WTC11 (cell line): ENCODE results near the gene POMT1. TPM values are rescaled to one million over a fixed set of nuclear protein-coding genes. Genes with fewer than 3 reads are reported as not detected.

Source experiments
- ATAC-seq: fragments of 200-7000 bp; cut with Tn5 transposase; 2 replicates; pipeline ENCODE4 v1.10.0; 2021; ENCODE audit warnings: mild to moderate bottlenecking, moderate library complexity
- CTCF ChIA-PET: fragments of 300-600 bp; sonication (Branson Sonifier 250); formaldehyde crosslinking; loops from one replicate; lab custom pipeline; 2021; ENCODE audit warnings: antibody characterized with exemption; lab: Charles Lee
- POLR2A ChIA-PET: fragments of 350-600 bp; sonication (Branson Sonifier 250); formaldehyde crosslinking; loops from one replicate; lab custom pipeline; 2021; ENCODE audit warnings: antibody characterized with exemption; lab: Charles Lee
- DNase-seq: peaks from one replicate; pipeline ENCODE4 v3.0.0; 2021; ENCODE audit warnings: low spot score
- H3K27ac Mint-ChIP-seq: 2 replicates; pipeline ENCODE4 v1.8.0; 2021; ENCODE audit warnings: mixed read lengths
- H3K27me3 Mint-ChIP-seq: 2 replicates; pipeline ENCODE4 v1.8.0; 2021; ENCODE audit warnings: low read depth, mild to moderate bottlenecking, moderate library complexity, mixed read lengths
- H3K36me3 Mint-ChIP-seq: 2 replicates; pipeline ENCODE4 v1.8.0; 2021; ENCODE audit warnings: mixed read lengths
- H3K4me1 Mint-ChIP-seq: 2 replicates; pipeline ENCODE4 v1.8.0; 2022; ENCODE audit warnings: mixed read lengths
- H3K4me3 Mint-ChIP-seq: 2 replicates; pipeline ENCODE4 v1.8.0; 2021; ENCODE audit warnings: mild to moderate bottlenecking, moderate library complexity, mixed read lengths
- H3K9me3 Mint-ChIP-seq: 2 replicates; pipeline ENCODE4 v1.8.0; 2021; ENCODE audit warnings: mixed read lengths
- ATF1 ChIP-seq: sonication (generic); formaldehyde crosslinking; IDR thresholded peaks from 2 replicates; pipeline ENCODE4 v1.8.1; 2023; ENCODE audit warnings: mild to moderate bottlenecking, moderate library complexity, missing genetic modification reagents
- E2F1 ChIP-seq: sonication (generic); formaldehyde crosslinking; IDR thresholded peaks from 2 replicates; pipeline ENCODE4 v1.8.0; 2022; ENCODE audit warnings: mild to moderate bottlenecking, missing genetic modification reagents
- FOXK1 ChIP-seq: sonication (generic); formaldehyde crosslinking; IDR thresholded peaks from 2 replicates; pipeline ENCODE4 v1.8.0; 2022; ENCODE audit warnings: mild to moderate bottlenecking, moderate library complexity, missing genetic modification reagents
- GTF2I ChIP-seq: fragments of 250-450 bp; sonication (Bioruptor Pico); conservative IDR thresholded peaks from 2 replicates; pipeline ENCODE4 v1.4.0; 2021; ENCODE audit warnings: mild to moderate bottlenecking
- JAZF1 ChIP-seq: fragments of 250-450 bp; sonication (Bioruptor Pico); IDR thresholded peaks from 2 replicates; pipeline ENCODE4 v1.9.0; 2021; ENCODE audit warnings: moderate library complexity, mild to moderate bottlenecking, inconsistent platforms
- MYBL2 ChIP-seq: sonication (generic); formaldehyde crosslinking; IDR thresholded peaks from 2 replicates; pipeline ENCODE4 v1.8.1; 2023; ENCODE audit warnings: mild to moderate bottlenecking, moderate library complexity, missing genetic modification reagents
- NFE2L1 ChIP-seq: sonication (generic); formaldehyde crosslinking; IDR thresholded peaks from 2 replicates; pipeline ENCODE4 v1.8.1; 2023; ENCODE audit warnings: missing genetic modification reagents
- NR3C1 ChIP-seq: sonication (generic); formaldehyde crosslinking; conservative IDR thresholded peaks from 2 replicates; pipeline ENCODE4 v1.8.1; 2023; ENCODE audit warnings: low read depth, mild to moderate bottlenecking, missing genetic modification reagents
- RORB ChIP-seq: fragments of 250-450 bp; sonication (Bioruptor Pico); IDR thresholded peaks from 2 replicates; pipeline ENCODE4 v1.9.0; 2021; ENCODE audit warnings: mild to moderate bottlenecking
- SMAD3 ChIP-seq: sonication (generic); formaldehyde crosslinking; IDR thresholded peaks from 2 replicates; pipeline ENCODE4 v1.8.0; 2022; ENCODE audit warnings: missing genetic modification reagents, mild to moderate bottlenecking, borderline replicate concordance
- USF1 ChIP-seq: sonication (generic); formaldehyde crosslinking; IDR thresholded peaks from 2 replicates; pipeline ENCODE4 v1.8.0; 2022; ENCODE audit warnings: mild to moderate bottlenecking, missing genetic modification reagents
- ZNF671 ChIP-seq: fragments of 250-450 bp; sonication (Bioruptor Pico); IDR thresholded peaks from 2 replicates; pipeline ENCODE4 v1.8.0; 2021; ENCODE audit warnings: mild to moderate bottlenecking
- total RNA-seq: library from RNA; stranded (reverse); gene quantifications from 3 replicates; pipeline ENCODE4 v1.2.3, GENCODE V29; 2021
- TF ChIP-seq, protein P1 (sequence below): sonication (generic); formaldehyde crosslinking; IDR thresholded peaks from 2 replicates; pipeline ENCODE4 v1.8.0; 2022; ENCODE audit warnings: mild to moderate bottlenecking, missing genetic modification reagents
- TF ChIP-seq, protein P2 (sequence below): sonication (generic); formaldehyde crosslinking; IDR thresholded peaks from 2 replicates; pipeline ENCODE4 v1.8.1; 2022; ENCODE audit warnings: missing genetic modification reagents, borderline replicate concordance

Gene POMT1
- total RNA-seq, 1 experiment from 2014 or later = 36.2 TPM

DNA sequence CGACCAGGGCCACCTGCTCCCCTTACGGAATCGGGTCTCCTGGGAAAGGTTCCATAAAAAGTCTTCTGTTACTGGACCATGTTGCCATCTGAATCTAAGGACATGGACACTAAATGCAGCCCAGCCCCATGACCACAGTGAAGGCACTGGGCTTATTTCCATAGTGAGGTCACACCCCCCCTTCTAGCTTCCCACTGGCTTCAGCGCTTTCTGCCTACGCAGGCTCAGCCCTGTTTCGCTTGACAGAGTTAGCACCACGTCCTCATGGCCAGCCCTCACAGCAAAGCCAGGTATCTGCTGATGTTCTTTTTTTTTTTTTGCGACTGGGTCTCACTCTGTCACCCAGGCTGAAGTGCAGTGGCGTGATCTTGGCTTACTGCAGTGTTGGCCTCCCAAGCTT lies 14.2 kb downstream of the POMT1 start (continued):
- no peak for TF ChIP-seq SMAD3
- TF ChIP-seq E2F1 (CRISPR knock-in tag) = no peak
- TF ChIP-seq, all 79 proteins: peak for 0

DNA sequence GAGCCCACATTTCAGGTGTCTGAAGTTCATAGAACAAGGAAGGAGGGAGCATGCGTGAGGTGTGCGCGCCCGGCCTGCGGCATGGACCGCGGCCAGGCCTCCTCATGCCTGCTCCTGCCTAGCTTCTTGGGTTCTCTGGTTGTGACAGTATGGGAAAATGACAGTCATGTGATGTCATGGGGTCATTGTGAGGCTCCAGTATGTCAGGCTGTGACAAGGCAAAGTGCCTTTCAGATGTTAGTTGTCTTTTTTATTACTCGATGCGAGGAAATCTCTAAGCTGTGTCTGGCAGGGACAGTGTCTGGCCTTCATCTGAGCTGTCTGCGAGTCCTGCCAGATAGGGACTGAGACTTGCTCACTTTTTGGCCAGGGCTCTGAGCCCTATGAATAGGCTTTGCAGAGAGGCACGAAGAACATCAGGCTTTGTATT lies 15.1 kb downstream of the POMT1 start:
- Mint-ChIP-seq H3K27me3 (no peaks in the 10 kb centered on the region), H3K9me3 (no peaks in the 10 kb centered on the region), H3K36me3 (peaks cover 47% of the 10 kb centered on the region), H3K4me3 (no peak overlapping the region), H3K4me1 (no peaks in the 10 kb centered on the region), H3K27ac (no peak overlapping the region)
- DNase-seq (no peak), ATAC-seq (no peak)
- TF ChIP-seq JAZF1 (CRISPR knock-in tag) (no peak), NR3C1 (CRISPR knock-in tag) (no peak), NFE2L1 (CRISPR knock-in tag) (no peak)
- ChIA-PET POLR2A (no interaction called here), CTCF (no interaction called here)

GRCh38 chr9:131518553-131518952 lies 15.8 kb downstream of the POMT1 start:
- ATAC-seq (no peak), DNase-seq (no peak)
- ChIA-PET CTCF (no interaction called here), POLR2A (no interaction called here)
- Mint-ChIP-seq H3K4me1 (no peaks in the 10 kb centered on the region), H3K27ac (no peak overlapping the region), H3K4me3 (no peak overlapping the region), H3K9me3 (no peaks in the 10 kb centered on the region), H3K36me3 (peaks cover 41% of the 10 kb centered on the region), H3K27me3 (no peaks in the 10 kb centered on the region)
- TF ChIP-seq GTF2I (CRISPR knock-in tag) = no peak
- TF ChIP-seq, protein P1, sequence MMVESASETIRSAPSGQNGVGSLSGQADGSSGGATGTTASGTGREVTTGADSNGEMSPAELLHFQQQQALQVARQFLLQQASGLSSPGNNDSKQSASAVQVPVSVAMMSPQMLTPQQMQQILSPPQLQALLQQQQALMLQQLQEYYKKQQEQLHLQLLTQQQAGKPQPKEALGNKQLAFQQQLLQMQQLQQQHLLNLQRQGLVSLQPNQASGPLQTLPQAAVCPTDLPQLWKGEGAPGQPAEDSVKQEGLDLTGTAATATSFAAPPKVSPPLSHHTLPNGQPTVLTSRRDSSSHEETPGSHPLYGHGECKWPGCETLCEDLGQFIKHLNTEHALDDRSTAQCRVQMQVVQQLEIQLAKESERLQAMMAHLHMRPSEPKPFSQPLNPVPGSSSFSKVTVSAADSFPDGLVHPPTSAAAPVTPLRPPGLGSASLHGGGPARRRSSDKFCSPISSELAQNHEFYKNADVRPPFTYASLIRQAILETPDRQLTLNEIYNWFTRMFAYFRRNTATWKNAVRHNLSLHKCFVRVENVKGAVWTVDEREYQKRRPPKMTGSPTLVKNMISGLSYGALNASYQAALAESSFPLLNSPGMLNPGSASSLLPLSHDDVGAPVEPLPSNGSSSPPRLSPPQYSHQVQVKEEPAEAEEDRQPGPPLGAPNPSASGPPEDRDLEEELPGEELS (CRISPR knock-in tag) = no peak
- no peak for TF ChIP-seq ZNF671 (CRISPR knock-in tag)
- no peak for TF ChIP-seq MYBL2 (CRISPR knock-in tag)
- TF ChIP-seq ATF1 (CRISPR knock-in tag) = no peak
- TF ChIP-seq FOXK1 (CRISPR knock-in tag) = no peak

- Mint-ChIP-seq H3K27me3 (no peaks in the 10 kb centered on the region), H3K36me3 (peaks cover 52% of the 10 kb centered on the region), H3K9me3 (no peaks in the 10 kb centered on the region), H3K4me3 (no peak overlapping the region), H3K4me1 (no peaks in the 10 kb centered on the region), H3K27ac (0 out of 2 replicates have a peak overlapping the region, but pooled peaks have one; percentile 23)
- POLR2A ChIA-PET = no interaction called here
- DNase-seq (no peak), ATAC-seq (no peak)
- CTCF ChIA-PET = no interaction called here
- TF ChIP-seq RORB (CRISPR knock-in tag) = no peak
- TF ChIP-seq USF1 (CRISPR knock-in tag) = no peak
- TF ChIP-seq, protein P2, sequence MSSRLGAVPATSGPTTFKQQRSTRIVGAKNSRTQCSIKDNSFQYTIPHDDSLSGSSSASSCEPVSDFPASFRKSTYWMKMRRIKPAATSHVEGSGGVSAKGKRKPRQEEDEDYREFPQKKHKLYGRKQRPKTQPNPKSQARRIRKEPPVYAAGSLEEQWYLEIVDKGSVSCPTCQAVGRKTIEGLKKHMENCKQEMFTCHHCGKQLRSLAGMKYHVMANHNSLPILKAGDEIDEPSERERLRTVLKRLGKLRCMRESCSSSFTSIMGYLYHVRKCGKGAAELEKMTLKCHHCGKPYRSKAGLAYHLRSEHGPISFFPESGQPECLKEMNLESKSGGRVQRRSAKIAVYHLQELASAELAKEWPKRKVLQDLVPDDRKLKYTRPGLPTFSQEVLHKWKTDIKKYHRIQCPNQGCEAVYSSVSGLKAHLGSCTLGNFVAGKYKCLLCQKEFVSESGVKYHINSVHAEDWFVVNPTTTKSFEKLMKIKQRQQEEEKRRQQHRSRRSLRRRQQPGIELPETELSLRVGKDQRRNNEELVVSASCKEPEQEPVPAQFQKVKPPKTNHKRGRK (CRISPR knock-in tag) = no peak
Observed at GRCh38 chr9:131520503-131520902, 17.8 kb downstream of the POMT1 start.
